ENCODE measurements around the gene UACA. TPM values are rescaled to one million over a fixed set of nuclear protein-coding genes. Genes with fewer than 3 reads are reported as not detected.

Gene UACA
- total and polyA plus RNA-seq, 9 of the 15 experiments (the other 6 are each of a cell fraction or from before 2014, with no cell fraction given), result 0.06 to 0.33 (median 0.15) TPM; not detected in 5

DNA sequence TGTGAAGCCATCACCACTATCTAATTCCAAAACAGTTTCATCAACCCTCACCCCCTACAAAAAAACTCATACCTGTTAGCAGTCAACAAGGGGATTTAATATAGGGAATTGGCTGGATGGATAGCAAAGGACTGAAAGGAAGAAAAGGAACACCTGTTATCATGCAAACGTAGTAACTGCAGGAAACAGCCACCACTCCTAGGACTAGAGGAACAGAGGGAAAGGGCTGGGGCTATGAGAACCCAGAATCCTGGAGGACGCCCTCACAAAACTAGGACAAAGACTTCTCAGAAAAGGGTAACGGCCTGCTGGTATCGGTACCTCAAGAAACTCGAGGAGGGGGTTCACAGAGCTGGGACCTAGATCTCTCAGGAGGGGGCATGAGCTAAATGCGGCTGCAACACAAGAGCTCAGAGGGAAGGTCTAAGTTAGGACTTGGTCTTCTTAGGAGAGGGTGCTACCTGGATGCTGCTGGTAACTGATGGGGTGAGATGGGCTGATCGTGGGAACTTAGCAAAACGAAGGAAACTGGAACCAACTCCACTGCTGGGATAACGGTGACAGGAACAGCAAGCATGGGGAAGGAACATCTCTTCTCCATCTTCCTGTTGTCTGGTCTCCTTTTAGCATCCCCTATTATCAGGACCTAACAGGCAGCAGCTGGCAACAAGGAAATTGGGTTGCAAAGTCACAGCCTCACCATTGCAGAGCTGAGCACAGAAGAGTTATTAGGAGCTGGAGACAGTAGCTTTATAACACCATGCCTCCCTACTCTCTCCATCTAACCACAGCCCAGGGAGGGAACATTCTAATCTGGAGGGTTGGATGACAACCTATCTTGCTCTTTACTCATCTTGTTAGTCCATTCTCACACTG lies 147.7 kb downstream of the UACA start:
- ChIA-PET POLR2A (no interaction called here), CTCF (ENCODE audit: low intra/inter-chr PET ratio) (no interaction called here)
- no peak overlapping the region for H3K4me2 ChIP-seq (ENCODE audit: insufficient read depth, low read length)
- no peaks in the 10 kb centered on the region; a peak in 1 of 5 replicates for H3K27me3 ChIP-seq (ENCODE audit: control insufficient read depth in 2 of 2, insufficient read depth in 2 of 2, low read length in 2 of 2)
- in situ Hi-C loops (cut with MboI) (no loop called here), intact Hi-C loops (cut with micrococcal nuclease) (no loop called here)
- no peaks in the 10 kb centered on the region for H3K79me2 ChIP-seq (ENCODE audit: control insufficient read depth, insufficient read depth, low read length)
- H3K9ac ChIP-seq (ENCODE audit: insufficient read depth in 1 of 2, low read depth in 2 of 2, low read length in 2 of 2), result no peak overlapping the region
- TF ChIP-seq, protein P1, sequence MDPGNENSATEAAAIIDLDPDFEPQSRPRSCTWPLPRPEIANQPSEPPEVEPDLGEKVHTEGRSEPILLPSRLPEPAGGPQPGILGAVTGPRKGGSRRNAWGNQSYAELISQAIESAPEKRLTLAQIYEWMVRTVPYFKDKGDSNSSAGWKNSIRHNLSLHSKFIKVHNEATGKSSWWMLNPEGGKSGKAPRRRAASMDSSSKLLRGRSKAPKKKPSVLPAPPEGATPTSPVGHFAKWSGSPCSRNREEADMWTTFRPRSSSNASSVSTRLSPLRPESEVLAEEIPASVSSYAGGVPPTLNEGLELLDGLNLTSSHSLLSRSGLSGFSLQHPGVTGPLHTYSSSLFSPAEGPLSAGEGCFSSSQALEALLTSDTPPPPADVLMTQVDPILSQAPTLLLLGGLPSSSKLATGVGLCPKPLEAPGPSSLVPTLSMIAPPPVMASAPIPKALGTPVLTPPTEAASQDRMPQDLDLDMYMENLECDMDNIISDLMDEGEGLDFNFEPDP (CRISPR knock-in tag; IDR thresholded peaks at IDR 0.05), result no peak
- TF ChIP-seq, protein P2, sequence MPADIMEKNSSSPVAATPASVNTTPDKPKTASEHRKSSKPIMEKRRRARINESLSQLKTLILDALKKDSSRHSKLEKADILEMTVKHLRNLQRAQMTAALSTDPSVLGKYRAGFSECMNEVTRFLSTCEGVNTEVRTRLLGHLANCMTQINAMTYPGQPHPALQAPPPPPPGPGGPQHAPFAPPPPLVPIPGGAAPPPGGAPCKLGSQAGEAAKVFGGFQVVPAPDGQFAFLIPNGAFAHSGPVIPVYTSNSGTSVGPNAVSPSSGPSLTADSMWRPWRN (IDR thresholded peaks at IDR 0.05; ENCODE audit: low read depth), result no peak
- TF ChIP-seq ZNF75A (CRISPR knock-in tag; IDR thresholded peaks at IDR 0.05) (no peak), TEAD4 (IDR thresholded peaks at IDR 0.05; ENCODE audit: low read length) (no peak), TEAD4 (CRISPR knock-in tag; IDR thresholded peaks at IDR 0.05; ENCODE audit: borderline replicate concordance) (no peak), CBX2 (IDR thresholded peaks at IDR 0.05; ENCODE audit: insufficient read depth, low read length, poor library complexity, severe bottlenecking) (no peak), HNRNPUL1 (IDR thresholded peaks at IDR 0.05; ENCODE audit: low read length) (no peak), ZNF174 (CRISPR knock-in tag; IDR thresholded peaks at IDR 0.05) (no peak), BMI1 (IDR thresholded peaks at IDR 0.05; ENCODE audit: low read length) (no peak), IFI16 (CRISPR knock-in tag; IDR thresholded peaks at IDR 0.05) (no peak), FOXA1 (IDR thresholded peaks at IDR 0.05; ENCODE audit: borderline replicate concordance) (no peak)
- FAIRE-seq (no peak), ATAC-seq (no peak), DNase-seq (ENCODE audit: extremely low read depth in 1 of 4, low spot score in 3 of 4) (no peak)
- H3K27ac ChIP-seq (ENCODE audit: extremely low read depth, low read depth, low read length), result no peak overlapping the region
- H3K4me3 ChIP-seq, result no peak overlapping the region
- 1% methylated on average over 9 of the region's 9 CpGs for WGBS (ENCODE audit: insufficient coverage, low coverage, missing lambda C conversion rate)
- BruUV-seq (replicated peaks), result no TSS peak
- H3K9me1 ChIP-seq (ENCODE audit: control insufficient read depth, insufficient read depth, low read length), result no peaks in the 10 kb centered on the region
- no peaks in the 10 kb centered on the region for H3K9me3 ChIP-seq (replicated peaks; ENCODE audit: control insufficient read depth, insufficient read depth, low read depth, low read length)
- H3K36me3 ChIP-seq (ENCODE audit: control insufficient read depth, insufficient read depth, low read length), result no peaks in the 10 kb centered on the region
- H3K4me1 ChIP-seq (replicated peaks in 1 of 2; ENCODE audit: control insufficient read depth in 2 of 2, insufficient read depth in 2 of 2, low read length in 2 of 2), result no peaks in the 10 kb centered on the region
- no peaks in the 10 kb centered on the region for H4K20me1 ChIP-seq (replicated peaks; ENCODE audit: control insufficient read depth, insufficient read depth, low read length)
- H2AFZ ChIP-seq (ENCODE audit: low read depth, low read length), result no peak overlapping the region

Data from K562 (cell line).